SIG-M5 (cell line): ENCODE results near the gene MYO3B.
"Not testable (repeated sequence)": the region's sequence is repeated elsewhere in the genome, so short reads cannot be mapped to it uniquely, and the experiment has no call there.

Experiments
- DNase-seq: peaks from one replicate; lab custom pipeline; 2025; lab: John Stamatoyannopoulos, UW

Gene MYO3B

GRCh38 chr2:170261566-170261965, 83.6 kb downstream of the MYO3B start:
- no peak for DNase-seq

GRCh38 chr2:170262343-170262742, 84.4 kb downstream of the MYO3B start:
- DNase-seq = no peak

GRCh38 chr2:170262806-170263205, 84.9 kb downstream of the MYO3B start:
- no peak for DNase-seq

- DNase-seq = not testable (repeated sequence)
Measured at GRCh38 chr2:170263728-170264521, 86.0 kb downstream of the MYO3B start.

GRCh38 chr2:170264522-170264860, 86.5 kb downstream of the MYO3B start:
- no peak for DNase-seq

- DNase-seq = no peak
Measured at GRCh38 chr2:170264865-170265264, 86.9 kb downstream of the MYO3B start.

GRCh38 chr2:170265321-170265720, 87.4 kb downstream of the MYO3B start:
- DNase-seq = no peak

- no peak for DNase-seq
Measured at GRCh38 chr2:170266358-170266757, 88.4 kb downstream of the MYO3B start.

- DNase-seq = no peak
Measured at GRCh38 chr2:170267071-170267470, 89.1 kb downstream of the MYO3B start.

GRCh38 chr2:170270278-170270864, 92.4 kb downstream of the MYO3B start:
- no peak for DNase-seq

- no peak for DNase-seq
Measured at GRCh38 chr2:170271340-170271739, 93.4 kb downstream of the MYO3B start.

GRCh38 chr2:170276056-170276455, 98.1 kb downstream of the MYO3B start:
- DNase-seq = no peak

- no peak for DNase-seq
Measured at GRCh38 chr2:170276925-170277629, 99.1 kb downstream of the MYO3B start.

GRCh38 chr2:170277951-170278350, 100.0 kb downstream of the MYO3B start:
- no peak for DNase-seq

- DNase-seq = not testable (repeated sequence)
Measured at GRCh38 chr2:170279615-170280014, 101.7 kb downstream of the MYO3B start.

GRCh38 chr2:170282851-170283250, 104.9 kb downstream of the MYO3B start:
- no peak for DNase-seq

GRCh38 chr2:170284205-170284604, 106.3 kb downstream of the MYO3B start:
- DNase-seq = no peak

- no peak for DNase-seq
Measured at GRCh38 chr2:170288859-170289258, 110.9 kb downstream of the MYO3B start.

GRCh38 chr2:170291474-170291873, 113.5 kb downstream of the MYO3B start:
- no peak for DNase-seq

- DNase-seq = no peak
Measured at GRCh38 chr2:170292415-170292814, 114.5 kb downstream of the MYO3B start.

GRCh38 chr2:170297496-170297895, 119.5 kb downstream of the MYO3B start:
- no peak for DNase-seq

- DNase-seq = no peak
Measured at GRCh38 chr2:170298115-170298514, 120.2 kb downstream of the MYO3B start.

GRCh38 chr2:170298861-170299429, 121.0 kb downstream of the MYO3B start:
- no peak for DNase-seq
